PC-9 (cell line): ENCODE results near the gene FGB.

Source experiments
- CTCF ChIP-seq: fragments of 200-600 bp; sonication (generic); conservative IDR thresholded peaks from 2 replicates; pipeline ENCODE4 v1.6.1; 2017; ENCODE audit warnings: mixed run types, antibody characterized with exemption, mild to moderate bottlenecking, moderate library complexity
- EZH2 ChIP-seq: fragments of 200-600 bp; sonication (generic); IDR thresholded peaks from 2 replicates; pipeline ENCODE4 v1.8.0; 2017; ENCODE audit warnings: antibody characterized with exemption, low read depth

- TF ChIP-seq CTCF (no peak), EZH2 (no peak)
Observed at GRCh38 chr4:154559141-154559493, 3.7 kb upstream of the FGB start.
